Activated T-cell treated with anti-CD3 and anti-CD28 coated beads for 1 hour (primary cell): ENCODE results near the gene SPPL3.

ENCODE experiments used
- DNase-seq: peaks from one replicate; pipeline ENCODE4 v3.0.0-alpha.2; 2020; ENCODE audit warnings: low read depth

SPPL3 gene

GRCh38 chr12:120787889-120788288 is 116.3 kb downstream of the SPPL3 start:
- DNase-seq: no peak

- no peak for DNase-seq
These were observed 119.4 kb downstream of the SPPL3 start for GRCh38 chr12:120784804-120785203.

GRCh38 chr12:120783197-120783596 is 121.0 kb downstream of the SPPL3 start:
- no peak for DNase-seq

GRCh38 chr12:120775862-120776552 is 128.2 kb downstream of the SPPL3 start:
- DNase-seq: no peak

- DNase-seq: no peak
These were observed 129.8 kb downstream of the SPPL3 start for GRCh38 chr12:120774169-120774916.

GRCh38 chr12:120771097-120771496 is 133.1 kb downstream of the SPPL3 start:
- no peak for DNase-seq

- DNase-seq: no peak
These were observed 136.8 kb downstream of the SPPL3 start for GRCh38 chr12:120767071-120768024.

- DNase-seq: no peak
These were observed 137.6 kb downstream of the SPPL3 start for GRCh38 chr12:120766566-120766965.

GRCh38 chr12:120764816-120765215 is 139.3 kb downstream of the SPPL3 start:
- DNase-seq: no peak

GRCh38 chr12:120763250-120763649 is 140.9 kb downstream of the SPPL3 start:
- no peak for DNase-seq

GRCh38 chr12:120762086-120762485 is 142.1 kb downstream of the SPPL3 start:
- DNase-seq: no peak

- no peak for DNase-seq
These were observed 142.6 kb downstream of the SPPL3 start for GRCh38 chr12:120761519-120761934.

- no peak for DNase-seq
These were observed 143.6 kb downstream of the SPPL3 start for GRCh38 chr12:120760349-120761254.

GRCh38 chr12:120759591-120760348 is 144.4 kb downstream of the SPPL3 start:
- DNase-seq: no peak

- no peak for DNase-seq
These were observed 145.2 kb downstream of the SPPL3 start for GRCh38 chr12:120758798-120759590.

- no peak for DNase-seq
These were observed 146.2 kb downstream of the SPPL3 start for GRCh38 chr12:120757949-120758348.

GRCh38 chr12:120757226-120757742 is 146.9 kb downstream of the SPPL3 start:
- no peak for DNase-seq

- no peak for DNase-seq
These were observed 148.9 kb downstream of the SPPL3 start for GRCh38 chr12:120755269-120755668.

GRCh38 chr12:120754792-120755191 is 149.4 kb downstream of the SPPL3 start:
- no peak for DNase-seq

GRCh38 chr12:120751389-120751788 is 152.8 kb downstream of the SPPL3 start:
- no peak for DNase-seq
